ENCODE measurements around the gene NCK1. TPM values are rescaled to one million over a fixed set of nuclear protein-coding genes. Genes with fewer than 3 reads are reported as not detected.

Gene NCK1
- total RNA-seq, 1 donor from 2014 or later = 23.8 TPM

- H3K9me3 Mint-ChIP-seq (ENCODE audit: low read depth) = no peaks in the 10 kb centered on the region
- no peak for TF ChIP-seq CTCF (IDR thresholded peaks at IDR 0.05; ENCODE audit: unreplicated experiment)
- H3K27me3 Mint-ChIP-seq = no peaks in the 10 kb centered on the region
These were observed 90.3 kb downstream of the NCK1 start for GRCh38 chr3:136952292-136952691.

GRCh38 chr3:136954251-136954650, 92.2 kb downstream of the NCK1 start:
- no peaks in the 10 kb centered on the region for H3K9me3 Mint-ChIP-seq (ENCODE audit: low read depth)
- no peak overlapping the region for H3K4me3 Mint-ChIP-seq (ENCODE audit: low read depth)
- no peaks in the 10 kb centered on the region for H3K36me3 Mint-ChIP-seq (ENCODE audit: insufficient read depth)
- TF ChIP-seq CTCF (IDR thresholded peaks at IDR 0.05; ENCODE audit: unreplicated experiment) = no peak
- H3K27ac Mint-ChIP-seq = no peak overlapping the region
- H3K4me1 Mint-ChIP-seq (ENCODE audit: low read depth) = peaks cover 18% of the 10 kb centered on the region
- no peaks in the 10 kb centered on the region for H3K27me3 Mint-ChIP-seq
- DNase-seq (ENCODE audit: low spot score, unreplicated experiment) = no peak

More at GRCh38 chr3:136952292-136952691, 90.3 kb downstream of the NCK1 start:
- Mint-ChIP-seq H3K4me3 (ENCODE audit: low read depth) (no peak overlapping the region), H3K36me3 (ENCODE audit: insufficient read depth) (peaks cover 4% of the 10 kb centered on the region), H3K27ac (no peak overlapping the region), H3K4me1 (ENCODE audit: low read depth) (peaks cover 23% of the 10 kb centered on the region)
- no peak for DNase-seq (ENCODE audit: low spot score, unreplicated experiment)

GRCh38 chr3:136954980-136955780, 93.2 kb downstream of the NCK1 start:
- no peak for TF ChIP-seq CTCF (IDR thresholded peaks at IDR 0.05; ENCODE audit: unreplicated experiment)
- H3K36me3 Mint-ChIP-seq (ENCODE audit: insufficient read depth) = no peaks in the 10 kb centered on the region
- no peak for DNase-seq (ENCODE audit: low spot score, unreplicated experiment)
- H3K4me1 Mint-ChIP-seq (ENCODE audit: low read depth) = peaks cover 18% of the 10 kb centered on the region
- no peak overlapping the region for H3K27ac Mint-ChIP-seq
- H3K27me3 Mint-ChIP-seq = no peaks in the 10 kb centered on the region
- H3K9me3 Mint-ChIP-seq (ENCODE audit: low read depth) = no peaks in the 10 kb centered on the region
- H3K4me3 Mint-ChIP-seq (ENCODE audit: low read depth) = no peak overlapping the region

GRCh38 chr3:136955813-136956212, 93.8 kb downstream of the NCK1 start:
- Mint-ChIP-seq H3K4me3 (ENCODE audit: low read depth) (no peak overlapping the region), H3K36me3 (ENCODE audit: insufficient read depth) (no peaks in the 10 kb centered on the region), H3K9me3 (ENCODE audit: low read depth) (no peaks in the 10 kb centered on the region), H3K27ac (no peak overlapping the region), H3K4me1 (ENCODE audit: low read depth) (peaks cover 18% of the 10 kb centered on the region), H3K27me3 (no peaks in the 10 kb centered on the region)
- DNase-seq (ENCODE audit: low spot score, unreplicated experiment) = no peak
- no peak for TF ChIP-seq CTCF (IDR thresholded peaks at IDR 0.05; ENCODE audit: unreplicated experiment)

GRCh38 chr3:136956971-136957370, 95.0 kb downstream of the NCK1 start:
- no peak overlapping the region for H3K4me3 Mint-ChIP-seq (ENCODE audit: low read depth)
- DNase-seq (ENCODE audit: low spot score, unreplicated experiment) = no peak
- H3K4me1 Mint-ChIP-seq (ENCODE audit: low read depth) = peaks cover 23% of the 10 kb centered on the region
- H3K27me3 Mint-ChIP-seq = no peaks in the 10 kb centered on the region
- H3K36me3 Mint-ChIP-seq (ENCODE audit: insufficient read depth) = no peaks in the 10 kb centered on the region
- no peak overlapping the region for H3K27ac Mint-ChIP-seq
- H3K9me3 Mint-ChIP-seq (ENCODE audit: low read depth) = no peaks in the 10 kb centered on the region
- no peak for TF ChIP-seq CTCF (IDR thresholded peaks at IDR 0.05; ENCODE audit: unreplicated experiment)
